GM23338 (cell line): ENCODE data around the gene PRM3. TPM values are rescaled to one million over a fixed set of nuclear protein-coding genes. Genes with fewer than 3 reads are reported as not detected.

Source experiments
- ATAC-seq: fragments of 200-7000 bp; cut with Tn5 transposase; 3 replicates; pipeline ENCODE4 v1.9.1; 2020
- DNase-seq: peaks from one replicate; pipeline ENCODE4 v3.0.0-alpha.2; 2015; ENCODE audit warnings: low spot score
- H2AFZ ChIP-seq: fragments of 200-600 bp; sonication (generic); 2 replicates; pipeline ENCODE4 v1.8.0; 2016; ENCODE audit warnings: antibody characterized with exemption, mild to moderate bottlenecking, moderate library complexity
- H3F3A ChIP-seq: fragments of 200-600 bp; sonication (generic); replicated peaks from 2 replicates; pipeline ENCODE4 v1.8.0; 2017; ENCODE audit warnings: antibody characterized with exemption, mixed run types, low read depth
- H3K27ac ChIP-seq: fragments of 200-600 bp; sonication (generic); 2 replicates; pipeline ENCODE4 v1.6.1; 2016; ENCODE audit warnings: low read depth
- H3K27me3 ChIP-seq: fragments of 200-600 bp; sonication (generic); 2 replicates; pipeline ENCODE4 v1.8.0; 2016; ENCODE audit warnings: mild to moderate bottlenecking, mixed run types, moderate library complexity; ENCODE audit not compliant: insufficient read depth
- H3K36me3 ChIP-seq: fragments of 200-600 bp; sonication (generic); 2 replicates; pipeline ENCODE4 v1.8.0; 2016; ENCODE audit warnings: mild to moderate bottlenecking; ENCODE audit not compliant: insufficient read depth
- H3K4me1 ChIP-seq: fragments of 200-600 bp; sonication (generic); 2 replicates; pipeline ENCODE4 v1.8.0; 2016; ENCODE audit warnings: mild to moderate bottlenecking, moderate library complexity; ENCODE audit not compliant: insufficient read depth
- H3K4me2 ChIP-seq: fragments of 200-600 bp; sonication (generic); 2 replicates; pipeline ENCODE4 v1.7.1; 2017; ENCODE audit warnings: mixed run types
- H3K4me3 ChIP-seq: fragments of 200-600 bp; sonication (generic); 2 replicates; pipeline ENCODE4 v1.6.1; 2016; ENCODE audit warnings: mixed run types
- H3K79me2 ChIP-seq: fragments of 200-600 bp; sonication (generic); replicated peaks from 2 replicates; pipeline ENCODE4 v1.8.0; 2017; ENCODE audit warnings: mild to moderate bottlenecking; ENCODE audit not compliant: insufficient read depth
- H3K9me2 ChIP-seq: fragments of 200-600 bp; sonication (generic); 2 replicates; pipeline ENCODE4 v1.8.0; 2017; ENCODE audit not compliant: insufficient read depth
- H4K20me1 ChIP-seq: fragments of 200-600 bp; sonication (generic); replicated peaks from 2 replicates; pipeline ENCODE4 v1.8.0; 2017; ENCODE audit warnings: mild to moderate bottlenecking; ENCODE audit not compliant: insufficient read depth
- H3K27ac Mint-ChIP-seq: 2 replicates; pipeline ENCODE4 v1.8.0; 2020; ENCODE audit warnings: inconsistent platforms, mild to moderate bottlenecking, moderate library complexity, mixed read lengths
- H3K27me3 Mint-ChIP-seq: 3 replicates; pipeline ENCODE4 v1.8.0; 2022; ENCODE audit warnings: low read depth, mild to moderate bottlenecking, moderate library complexity, mixed read lengths, inconsistent platforms; ENCODE audit not compliant: insufficient read depth, poor library complexity
- H3K36me3 Mint-ChIP-seq: 3 replicates; pipeline ENCODE4 v1.8.0; 2021; ENCODE audit warnings: low read depth, mild to moderate bottlenecking, inconsistent platforms, moderate library complexity, mixed read lengths
- H3K4me1 Mint-ChIP-seq: 3 replicates; pipeline ENCODE4 v1.8.0; 2020; ENCODE audit warnings: mild to moderate bottlenecking, inconsistent platforms, mixed read lengths
- H3K4me3 Mint-ChIP-seq: 3 replicates; pipeline ENCODE4 v1.8.0; 2021; ENCODE audit warnings: moderate library complexity, mild to moderate bottlenecking, inconsistent platforms, mixed read lengths
- H3K9me3 Mint-ChIP-seq: 3 replicates; pipeline ENCODE4 v1.8.0; 2020; ENCODE audit warnings: moderate library complexity, mild to moderate bottlenecking, inconsistent platforms, mixed read lengths
- EZH2phosphoT487 ChIP-seq: fragments of 200-600 bp; sonication (generic); IDR thresholded peaks from one replicate; pipeline ENCODE4 v1.8.1; 2018; ENCODE audit warnings: antibody characterized with exemption; ENCODE audit not compliant: unreplicated experiment
- JUNB ChIP-seq: IDR thresholded peaks from one replicate; pipeline ENCODE4 v1.6.1; 2016; ENCODE audit warnings: antibody characterized with exemption; ENCODE audit not compliant: unreplicated experiment
- POLR2AphosphoS5 ChIP-seq: IDR thresholded peaks from 2 replicates; pipeline ENCODE4 v1.6.1; 2016; ENCODE audit warnings: antibody characterized with exemption, low read depth
- ZNF114 ChIP-seq: fragments of 250-450 bp; sonication (Bioruptor Pico); IDR thresholded peaks from 2 replicates; pipeline ENCODE4 v1.5.0; 2020; ENCODE audit warnings: mild to moderate bottlenecking, moderate library complexity
- polyA plus RNA-seq: library from polyadenylated mRNA; unstranded; fragments of >200 nt; fragmentation: Nextera tagmentation; extraction: Ambion mirVana; gene quantifications from 2 replicates; pipeline ENCODE4 v1.2.1, GENCODE V29; 2016
- total RNA-seq: library from RNA; depleted of rRNA; stranded (reverse); fragments of >200 nt; shearing (Covaris generic); gene quantifications from 2 replicates; pipeline ENCODE4 v1.2.3, GENCODE V29; 2014
- TF ChIP-seq, protein P1 (sequence below): IDR thresholded peaks from one replicate; pipeline ENCODE4 v1.6.1; 2018; ENCODE audit warnings: antibody characterized with exemption; ENCODE audit not compliant: unreplicated experiment
- TF ChIP-seq, protein P2 (sequence below): fragments of 250-450 bp; sonication (Bioruptor Pico); IDR thresholded peaks from 2 replicates; pipeline ENCODE4 v1.5.0; 2020; ENCODE audit warnings: mild to moderate bottlenecking, moderate library complexity

PRM3 gene
- total and polyA plus RNA-seq, 2 experiments from 2014 or later: not detected

DNA sequence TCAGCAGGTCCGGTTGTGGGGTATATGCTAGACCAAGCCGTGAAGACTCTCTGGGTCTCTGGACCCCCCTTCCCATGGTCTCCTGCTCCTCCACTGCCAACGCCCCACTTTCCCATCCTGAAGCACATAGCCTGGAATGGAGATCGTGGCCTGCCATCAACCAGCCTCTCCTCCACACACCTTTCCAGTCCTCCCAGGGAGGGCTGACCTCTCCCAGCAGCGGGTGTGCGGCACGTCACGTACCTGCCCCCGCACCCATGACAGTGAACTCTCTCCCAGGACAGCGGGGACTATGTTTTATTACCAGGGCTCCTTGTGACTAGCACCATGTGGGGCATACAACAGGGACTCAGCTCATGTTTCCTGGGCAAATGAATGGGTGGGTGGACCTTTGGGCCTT is 1.8 kb downstream of the PRM3 start:
- Histone ChIP-seq H3K36me3 (no peaks in the 10 kb centered on the region), H3K27me3 (no peaks in the 10 kb centered on the region), H4K20me1 (no peaks in the 10 kb centered on the region), H3F3A (0 out of 2 replicates have a peak, but pooled peaks cover 3% of the 10 kb centered on the region), H3K79me2 (no peaks in the 10 kb centered on the region), H2AFZ (no peak overlapping the region), H3K4me1 (no peaks in the 10 kb centered on the region; the same call in 1 of the 2 replicates), H3K4me3 (no peak overlapping the region), H3K9me2 (peaks cover 3% of the 10 kb centered on the region; the same call in 1 of the 2 replicates), H3K27ac (no peak overlapping the region), H3K4me2 (no peak overlapping the region)
- TF ChIP-seq, protein P1, sequence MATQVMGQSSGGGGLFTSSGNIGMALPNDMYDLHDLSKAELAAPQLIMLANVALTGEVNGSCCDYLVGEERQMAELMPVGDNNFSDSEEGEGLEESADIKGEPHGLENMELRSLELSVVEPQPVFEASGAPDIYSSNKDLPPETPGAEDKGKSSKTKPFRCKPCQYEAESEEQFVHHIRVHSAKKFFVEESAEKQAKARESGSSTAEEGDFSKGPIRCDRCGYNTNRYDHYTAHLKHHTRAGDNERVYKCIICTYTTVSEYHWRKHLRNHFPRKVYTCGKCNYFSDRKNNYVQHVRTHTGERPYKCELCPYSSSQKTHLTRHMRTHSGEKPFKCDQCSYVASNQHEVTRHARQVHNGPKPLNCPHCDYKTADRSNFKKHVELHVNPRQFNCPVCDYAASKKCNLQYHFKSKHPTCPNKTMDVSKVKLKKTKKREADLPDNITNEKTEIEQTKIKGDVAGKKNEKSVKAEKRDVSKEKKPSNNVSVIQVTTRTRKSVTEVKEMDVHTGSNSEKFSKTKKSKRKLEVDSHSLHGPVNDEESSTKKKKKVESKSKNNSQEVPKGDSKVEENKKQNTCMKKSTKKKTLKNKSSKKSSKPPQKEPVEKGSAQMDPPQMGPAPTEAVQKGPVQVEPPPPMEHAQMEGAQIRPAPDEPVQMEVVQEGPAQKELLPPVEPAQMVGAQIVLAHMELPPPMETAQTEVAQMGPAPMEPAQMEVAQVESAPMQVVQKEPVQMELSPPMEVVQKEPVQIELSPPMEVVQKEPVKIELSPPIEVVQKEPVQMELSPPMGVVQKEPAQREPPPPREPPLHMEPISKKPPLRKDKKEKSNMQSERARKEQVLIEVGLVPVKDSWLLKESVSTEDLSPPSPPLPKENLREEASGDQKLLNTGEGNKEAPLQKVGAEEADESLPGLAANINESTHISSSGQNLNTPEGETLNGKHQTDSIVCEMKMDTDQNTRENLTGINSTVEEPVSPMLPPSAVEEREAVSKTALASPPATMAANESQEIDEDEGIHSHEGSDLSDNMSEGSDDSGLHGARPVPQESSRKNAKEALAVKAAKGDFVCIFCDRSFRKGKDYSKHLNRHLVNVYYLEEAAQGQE: no peak
- TF ChIP-seq, protein P2, sequence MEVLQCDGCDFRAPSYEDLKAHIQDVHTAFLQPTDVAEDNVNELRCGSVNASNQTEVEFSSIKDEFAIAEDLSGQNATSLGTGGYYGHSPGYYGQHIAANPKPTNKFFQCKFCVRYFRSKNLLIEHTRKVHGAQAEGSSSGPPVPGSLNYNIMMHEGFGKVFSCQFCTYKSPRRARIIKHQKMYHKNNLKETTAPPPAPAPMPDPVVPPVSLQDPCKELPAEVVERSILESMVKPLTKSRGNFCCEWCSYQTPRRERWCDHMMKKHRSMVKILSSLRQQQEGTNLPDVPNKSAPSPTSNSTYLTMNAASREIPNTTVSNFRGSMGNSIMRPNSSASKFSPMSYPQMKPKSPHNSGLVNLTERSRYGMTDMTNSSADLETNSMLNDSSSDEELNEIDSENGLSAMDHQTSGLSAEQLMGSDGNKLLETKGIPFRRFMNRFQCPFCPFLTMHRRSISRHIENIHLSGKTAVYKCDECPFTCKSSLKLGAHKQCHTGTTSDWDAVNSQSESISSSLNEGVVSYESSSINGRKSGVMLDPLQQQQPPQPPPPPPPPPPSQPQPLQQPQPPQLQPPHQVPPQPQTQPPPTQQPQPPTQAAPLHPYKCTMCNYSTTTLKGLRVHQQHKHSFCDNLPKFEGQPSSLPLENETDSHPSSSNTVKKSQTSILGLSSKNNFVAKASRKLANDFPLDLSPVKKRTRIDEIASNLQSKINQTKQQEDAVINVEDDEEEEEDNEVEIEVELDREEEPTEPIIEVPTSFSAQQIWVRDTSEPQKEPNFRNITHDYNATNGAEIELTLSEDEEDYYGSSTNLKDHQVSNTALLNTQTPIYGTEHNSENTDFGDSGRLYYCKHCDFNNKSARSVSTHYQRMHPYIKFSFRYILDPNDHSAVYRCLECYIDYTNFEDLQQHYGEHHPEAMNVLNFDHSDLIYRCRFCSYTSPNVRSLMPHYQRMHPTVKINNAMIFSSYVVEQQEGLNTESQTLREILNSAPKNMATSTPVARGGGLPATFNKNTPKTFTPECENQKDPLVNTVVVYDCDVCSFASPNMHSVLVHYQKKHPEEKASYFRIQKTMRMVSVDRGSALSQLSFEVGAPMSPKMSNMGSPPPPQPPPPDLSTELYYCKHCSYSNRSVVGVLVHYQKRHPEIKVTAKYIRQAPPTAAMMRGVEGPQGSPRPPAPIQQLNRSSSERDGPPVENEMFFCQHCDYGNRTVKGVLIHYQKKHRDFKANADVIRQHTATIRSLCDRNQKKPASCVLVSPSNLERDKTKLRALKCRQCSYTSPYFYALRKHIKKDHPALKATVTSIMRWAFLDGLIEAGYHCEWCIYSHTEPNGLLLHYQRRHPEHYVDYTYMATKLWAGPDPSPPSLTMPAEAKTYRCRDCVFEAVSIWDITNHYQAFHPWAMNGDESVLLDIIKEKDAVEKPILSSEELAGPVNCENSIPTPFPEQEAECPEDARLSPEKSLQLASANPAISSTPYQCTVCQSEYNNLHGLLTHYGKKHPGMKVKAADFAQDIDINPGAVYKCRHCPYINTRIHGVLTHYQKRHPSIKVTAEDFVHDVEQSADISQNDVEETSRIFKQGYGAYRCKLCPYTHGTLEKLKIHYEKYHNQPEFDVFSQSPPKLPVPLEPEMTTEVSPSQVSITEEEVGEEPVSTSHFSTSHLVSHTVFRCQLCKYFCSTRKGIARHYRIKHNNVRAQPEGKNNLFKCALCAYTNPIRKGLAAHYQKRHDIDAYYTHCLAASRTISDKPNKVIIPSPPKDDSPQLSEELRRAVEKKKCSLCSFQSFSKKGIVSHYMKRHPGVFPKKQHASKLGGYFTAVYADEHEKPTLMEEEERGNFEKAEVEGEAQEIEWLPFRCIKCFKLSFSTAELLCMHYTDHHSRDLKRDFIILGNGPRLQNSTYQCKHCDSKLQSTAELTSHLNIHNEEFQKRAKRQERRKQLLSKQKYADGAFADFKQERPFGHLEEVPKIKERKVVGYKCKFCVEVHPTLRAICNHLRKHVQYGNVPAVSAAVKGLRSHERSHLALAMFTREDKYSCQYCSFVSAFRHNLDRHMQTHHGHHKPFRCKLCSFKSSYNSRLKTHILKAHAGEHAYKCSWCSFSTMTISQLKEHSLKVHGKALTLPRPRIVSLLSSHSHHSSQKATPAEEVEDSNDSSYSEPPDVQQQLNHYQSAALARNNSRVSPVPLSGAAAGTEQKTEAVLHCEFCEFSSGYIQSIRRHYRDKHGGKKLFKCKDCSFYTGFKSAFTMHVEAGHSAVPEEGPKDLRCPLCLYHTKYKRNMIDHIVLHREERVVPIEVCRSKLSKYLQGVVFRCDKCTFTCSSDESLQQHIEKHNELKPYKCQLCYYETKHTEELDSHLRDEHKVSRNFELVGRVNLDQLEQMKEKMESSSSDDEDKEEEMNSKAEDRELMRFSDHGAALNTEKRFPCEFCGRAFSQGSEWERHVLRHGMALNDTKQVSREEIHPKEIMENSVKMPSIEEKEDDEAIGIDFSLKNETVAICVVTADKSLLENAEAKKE (CRISPR knock-in tag): no peak
- no peak for TF ChIP-seq EZH2phosphoT487
- TF ChIP-seq JUNB: no peak
- no peak for TF ChIP-seq ZNF114
- TF ChIP-seq POLR2AphosphoS5: no peak
- Mint-ChIP-seq H3K27me3 (peaks cover 10% of the 10 kb centered on the region), H3K4me1 (peaks cover 11% of the 10 kb centered on the region), H3K9me3 (no peaks in the 10 kb centered on the region; the same call in 2 of the 3 replicates), H3K36me3 (no peaks in the 10 kb centered on the region), H3K27ac (no peak overlapping the region), H3K4me3 (no peak overlapping the region)
- DNase-seq: no peak
- no peak for ATAC-seq
